ENCODE data around the gene MAP1LC3B2.

Gene MAP1LC3B2

GRCh38 chr12:116616536-116617248 is 57.5 kb downstream of the MAP1LC3B2 start:
- no peak for DNase-seq

DNA sequence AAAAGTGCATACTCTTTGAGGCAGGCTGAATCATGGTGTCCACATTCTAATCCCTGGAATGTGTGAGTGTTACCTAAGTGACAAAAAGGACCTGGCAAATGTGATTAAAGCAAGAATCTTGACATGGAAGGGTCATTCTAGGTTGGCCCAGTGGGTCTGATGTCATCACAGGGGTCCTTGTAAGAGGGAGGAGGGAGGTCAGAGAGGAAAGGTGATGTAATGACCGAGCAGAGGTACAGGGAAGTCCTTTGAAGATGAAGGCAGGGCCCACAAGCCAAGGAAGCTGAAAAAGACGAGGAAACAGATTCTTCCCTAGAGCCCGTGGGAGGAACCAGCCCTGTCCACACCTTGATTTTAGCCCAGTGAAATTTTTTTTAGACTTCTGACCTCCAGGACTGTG is 60.1 kb downstream of the MAP1LC3B2 start:
- no peak for DNase-seq

DNA sequence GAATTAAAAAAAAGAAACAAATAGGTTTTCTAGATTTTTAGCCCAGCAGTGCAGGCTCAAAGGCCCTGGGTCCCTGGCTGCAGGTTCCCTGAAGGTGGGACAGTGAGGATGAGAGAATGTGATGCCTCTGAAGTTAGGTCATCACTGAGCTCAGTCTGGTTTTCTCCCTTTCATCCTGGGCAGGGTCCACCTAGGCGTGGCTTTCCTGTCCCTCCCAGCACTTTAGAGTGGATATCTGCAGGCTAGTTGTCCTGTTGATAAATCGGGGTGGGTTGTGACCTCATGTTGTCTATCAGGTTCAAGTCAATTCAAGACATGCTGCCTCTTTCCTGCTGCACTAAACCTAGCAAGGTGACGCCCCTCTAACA is 60.9 kb downstream of the MAP1LC3B2 start:
- no peak for DNase-seq

GRCh38 chr12:116620492-116621191 is 61.5 kb downstream of the MAP1LC3B2 start:
- DNase-seq: no peak

DNA sequence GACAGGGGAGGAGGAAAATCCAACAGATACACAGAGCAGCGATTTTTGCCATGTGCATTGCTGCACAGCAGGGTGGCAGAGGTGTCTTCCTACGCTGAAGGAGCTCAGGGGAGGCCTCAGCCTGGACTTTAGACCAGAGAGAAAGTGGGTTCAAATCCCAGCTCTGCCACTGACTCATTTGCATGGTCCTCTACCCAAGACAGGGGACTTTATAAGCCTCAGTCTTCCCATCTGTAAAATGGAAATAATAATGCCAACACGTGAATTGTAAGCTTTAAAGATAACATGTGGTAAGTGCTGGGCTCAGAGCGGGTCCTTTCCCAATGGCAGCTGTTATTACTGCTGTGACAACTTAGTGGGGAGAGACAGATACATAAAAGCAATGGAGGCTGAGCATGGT is 62.0 kb downstream of the MAP1LC3B2 start:
- DNase-seq: no peak

GRCh38 chr12:116624516-116624915 is 65.3 kb downstream of the MAP1LC3B2 start:
- no peak for DNase-seq

DNA sequence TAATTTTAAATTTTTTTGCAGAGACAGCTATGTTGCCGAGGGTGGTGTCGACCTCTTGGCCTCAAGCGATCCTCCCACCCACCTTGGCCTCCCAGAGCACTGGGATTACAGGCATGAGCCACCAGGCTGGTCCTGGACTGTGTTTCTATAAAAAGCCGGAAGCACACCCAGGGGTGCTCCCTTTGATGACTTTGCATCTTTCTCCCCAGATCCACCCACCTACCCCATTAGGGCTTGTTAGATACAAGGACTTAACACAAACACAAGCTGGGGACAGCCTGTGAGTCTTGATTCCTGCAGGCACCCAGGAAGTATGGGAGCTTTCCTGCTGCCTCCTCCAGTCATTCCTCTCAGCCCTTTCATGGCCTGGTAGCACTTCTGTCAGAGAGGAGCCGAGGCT is 67.0 kb downstream of the MAP1LC3B2 start:
- DNase-seq: no peak
